Measurements from ENCODE around the gene TLCD2.

- TF ChIP-seq TAF1 (IDR thresholded peaks at IDR 0.05; ENCODE audit: low read depth) (no peak), EGR1 (IDR thresholded peaks at IDR 0.05) (no peak), CEBPB (IDR thresholded peaks at IDR 0.05) (no peak), RAD21 (IDR thresholded peaks at IDR 0.05; ENCODE audit: low read depth) (no peak), YY1 (IDR thresholded peaks at IDR 0.05; ENCODE audit: low read depth) (no peak), REST (IDR thresholded peaks at IDR 0.05; ENCODE audit: low read depth) (no peak), EP300 (IDR thresholded peaks at IDR 0.05; ENCODE audit: borderline replicate concordance) (no peak), TCF12 (IDR thresholded peaks at IDR 0.05; ENCODE audit: low read depth) (no peak), FOXM1 (IDR thresholded peaks at IDR 0.05; ENCODE audit: borderline replicate concordance, low read depth) (no peak), CREB1 (IDR thresholded peaks at IDR 0.05; ENCODE audit: low read depth) (no peak), MAX (IDR thresholded peaks at IDR 0.05) (no peak), USF1 (IDR thresholded peaks at IDR 0.05) (no peak)
These were observed 8.4 kb upstream of the TLCD2 start for GRCh38 chr17:1718362-1719165.
